Breast epithelium (tissue), 3 donors: ENCODE measurements around the gene SLC22A23.

ENCODE experiments used
- CTCF ChIP-seq, 3 donors: fragments of 450-650 bp; IDR thresholded peaks; one replicate each; pipeline ENCODE4 v1.5.1; 2016 to 2017; ENCODE audit warnings: antibody characterized with exemption in 3 of 3, mild to moderate bottlenecking in 3 of 3, moderate library complexity in 3 of 3
- POLR2A ChIP-seq: fragments of 450-650 bp; IDR thresholded peaks from one replicate; pipeline ENCODE4 v1.6.1; 2016; ENCODE audit warnings: antibody characterized with exemption, mild to moderate bottlenecking, moderate library complexity

- TF ChIP-seq CTCF (IDR thresholded peaks at IDR 0.05) (no peak), POLR2A (no peak)
These were observed 159.8 kb downstream of the SLC22A23 start for GRCh38 chr6:3297006-3297405.
